ES-I3 (cell line): ENCODE measurements around the gene SOX12.
A peak's percentile ranks its signal among the peaks of the same experiment; 100 is the strongest.

Experiments
- H3K36me3 ChIP-seq: 2 replicates; pipeline ENCODE4 v1.6.1; 2013; ENCODE audit warnings: mild to moderate bottlenecking, low read length, control low read depth, moderate library complexity; ENCODE audit not compliant: insufficient read depth
- H3K4me1 ChIP-seq: 2 replicates; pipeline ENCODE4 v1.6.1; 2013; ENCODE audit warnings: mild to moderate bottlenecking, control low read depth, low read length; ENCODE audit not compliant: insufficient read depth
- H3K9ac ChIP-seq: 2 replicates; pipeline ENCODE4 v1.6.1; 2013; ENCODE audit warnings: low read depth, mild to moderate bottlenecking, low read length, moderate library complexity
- H3K9me3 ChIP-seq: 2 replicates; pipeline ENCODE4 v1.6.1; 2013; ENCODE audit warnings: mild to moderate bottlenecking, low read length, moderate library complexity; ENCODE audit not compliant: control insufficient read depth, insufficient read depth

SOX12 gene

GRCh38 chr20:297098-297924 is 28.0 kb upstream of the SOX12 start, which contains the start of gene ZCCHC3:
Gene ZCCHC3 (plus strand): TSS chr20:297570. CDS start chr20:297587, 17 bp downstream.
- peak within 1 kb of the TSS; percentile 93 for H3K9ac ChIP-seq
- no peaks in the 10 kb centered on the region for H3K9me3 ChIP-seq
- peaks cover 18% of the 10 kb centered on the region for H3K4me1 ChIP-seq
- no peaks in the 10 kb centered on the region for H3K36me3 ChIP-seq

- H3K4me1 ChIP-seq, result peaks cover 19% of the 10 kb centered on the region
Measured at GRCh38 chr20:297925-298775, 27.2 kb upstream of the SOX12 start.

GRCh38 chr20:298776-299391 is 26.5 kb upstream of the SOX12 start:
- Histone ChIP-seq H3K4me1 (peaks cover 19% of the 10 kb centered on the region), H3K9me3 (no peaks in the 10 kb centered on the region)

More at GRCh38 chr20:297925-298775, 27.2 kb upstream of the SOX12 start:
- Histone ChIP-seq H3K9me3 (no peaks in the 10 kb centered on the region), H3K9ac (peak overlapping the region; percentile 93), H3K36me3 (no peaks in the 10 kb centered on the region)

GRCh38 chr20:300345-300990 is 24.9 kb upstream of the SOX12 start:
- Histone ChIP-seq H3K9ac (peak overlapping the region; percentile 28; the same call in 1 of the 2 replicates), H3K36me3 (no peaks in the 10 kb centered on the region), H3K9me3 (no peaks in the 10 kb centered on the region), H3K4me1 (peaks cover 19% of the 10 kb centered on the region)

More at GRCh38 chr20:298776-299391, 26.5 kb upstream of the SOX12 start:
- Histone ChIP-seq H3K9ac (peak overlapping the region; percentile 93), H3K36me3 (no peaks in the 10 kb centered on the region)

- Histone ChIP-seq H3K9ac (no peak overlapping the region), H3K9me3 (no peaks in the 10 kb centered on the region), H3K36me3 (no peaks in the 10 kb centered on the region), H3K4me1 (peaks cover 19% of the 10 kb centered on the region)
Measured at GRCh38 chr20:301886-302848, 23.2 kb upstream of the SOX12 start.

GRCh38 chr20:305745-306144 is 19.6 kb upstream of the SOX12 start:
- Histone ChIP-seq H3K9ac (no peak overlapping the region), H3K9me3 (no peaks in the 10 kb centered on the region), H3K4me1 (peaks cover 23% of the 10 kb centered on the region), H3K36me3 (no peaks in the 10 kb centered on the region)

GRCh38 chr20:308427-309038 is 16.8 kb upstream of the SOX12 start:
- no peaks in the 10 kb centered on the region for H3K36me3 ChIP-seq
- H3K4me1 ChIP-seq, result peaks cover 9% of the 10 kb centered on the region
- H3K9me3 ChIP-seq, result no peaks in the 10 kb centered on the region
- no peak overlapping the region for H3K9ac ChIP-seq

- Histone ChIP-seq H3K9ac (peak overlapping the region; percentile 81), H3K4me1 (peaks cover 9% of the 10 kb centered on the region), H3K36me3 (no peaks in the 10 kb centered on the region), H3K9me3 (no peaks in the 10 kb centered on the region)
Measured at GRCh38 chr20:309306-309840, 16.0 kb upstream of the SOX12 start.

- peak overlapping the region; percentile 81 for H3K9ac ChIP-seq
- H3K36me3 ChIP-seq, result no peaks in the 10 kb centered on the region
- no peaks in the 10 kb centered on the region for H3K9me3 ChIP-seq
- peaks cover 9% of the 10 kb centered on the region for H3K4me1 ChIP-seq
Measured at GRCh38 chr20:309841-310644, 15.3 kb upstream of the SOX12 start.

GRCh38 chr20:310645-311044 is 14.7 kb upstream of the SOX12 start:
- Histone ChIP-seq H3K9ac (no peak overlapping the region), H3K36me3 (no peaks in the 10 kb centered on the region), H3K4me1 (peaks cover 9% of the 10 kb centered on the region), H3K9me3 (no peaks in the 10 kb centered on the region)

GRCh38 chr20:311609-312008 is 13.7 kb upstream of the SOX12 start:
- no peaks in the 10 kb centered on the region for H3K36me3 ChIP-seq
- peaks cover 9% of the 10 kb centered on the region for H3K4me1 ChIP-seq
- H3K9me3 ChIP-seq, result no peaks in the 10 kb centered on the region
- H3K9ac ChIP-seq, result no peak overlapping the region

- H3K9me3 ChIP-seq, result no peaks in the 10 kb centered on the region
- H3K36me3 ChIP-seq, result no peaks in the 10 kb centered on the region
Measured at GRCh38 chr20:312067-312466, 13.3 kb upstream of the SOX12 start.

More at GRCh38 chr20:312067-312466, 13.3 kb upstream of the SOX12 start:
- no peak overlapping the region for H3K9ac ChIP-seq
- peaks cover 9% of the 10 kb centered on the region for H3K4me1 ChIP-seq
